Nephron (organoid): ENCODE measurements around the gene SYT13.

Source experiments
- H3K27ac Mint-ChIP-seq, 3 experiments: 2 replicates each; pipeline ENCODE4 v1.8.0; 2020; ENCODE audit warnings: mixed read lengths in 3 of 3, mild to moderate bottlenecking in 2 of 3, moderate library complexity in 1 of 3
- H3K27me3 Mint-ChIP-seq: 2 replicates; pipeline ENCODE4 v1.8.0; 2021; ENCODE audit warnings: low read depth, mild to moderate bottlenecking, moderate library complexity, mixed read lengths
- H3K36me3 Mint-ChIP-seq: 2 replicates; pipeline ENCODE4 v1.8.0; 2020; ENCODE audit warnings: low read depth, mixed read lengths
- H3K4me1 Mint-ChIP-seq: 2 replicates; pipeline ENCODE4 v1.8.0; 2020; ENCODE audit warnings: mixed read lengths
- H3K4me3 Mint-ChIP-seq, 3 experiments: 2 replicates each; pipeline ENCODE4 v1.8.0; 2020; ENCODE audit warnings: mild to moderate bottlenecking in 3 of 3, mixed read lengths in 3 of 3, moderate library complexity in 2 of 3
- H3K9me3 Mint-ChIP-seq: 2 replicates; pipeline ENCODE4 v1.8.0; 2020; ENCODE audit warnings: mixed read lengths
- CTCF ChIP-seq, 3 experiments: fragments of 200-600 bp; sonication (generic); IDR thresholded peaks; one replicate each; pipeline ENCODE4 v1.5.0; 2021; ENCODE audit warnings: antibody characterized with exemption in 3 of 3; ENCODE audit not compliant: unreplicated experiment in 3 of 3

Gene SYT13

GRCh38 chr11:45208135-45208534, 78.0 kb downstream of the SYT13 start:
- H3K27me3 Mint-ChIP-seq = no peaks in the 10 kb centered on the region
- H3K36me3 Mint-ChIP-seq = peaks cover 32% of the 10 kb centered on the region
- H3K27ac Mint-ChIP-seq = peak overlapping the region; percentile 51 to 99 (median 59)
- H3K4me3 Mint-ChIP-seq = no peak overlapping the region
- peaks cover 24% of the 10 kb centered on the region for H3K4me1 Mint-ChIP-seq
- no peak for TF ChIP-seq CTCF (IDR thresholded peaks at IDR 0.05; ENCODE audit: unreplicated experiment in 3 of 3)
- peaks cover 2% of the 10 kb centered on the region for H3K9me3 Mint-ChIP-seq

- TF ChIP-seq CTCF (IDR thresholded peaks at IDR 0.05; ENCODE audit: unreplicated experiment in 3 of 3) = no peak
- H3K27ac Mint-ChIP-seq = no peak overlapping the region
- H3K9me3 Mint-ChIP-seq = peaks cover 6% of the 10 kb centered on the region
- H3K36me3 Mint-ChIP-seq = peaks cover 34% of the 10 kb centered on the region
- no peaks in the 10 kb centered on the region for H3K27me3 Mint-ChIP-seq
- H3K4me1 Mint-ChIP-seq = peaks cover 18% of the 10 kb centered on the region
- H3K4me3 Mint-ChIP-seq = no peak overlapping the region
Observed at GRCh38 chr11:45205978-45206377, 80.2 kb downstream of the SYT13 start.

GRCh38 chr11:45204761-45205160, 81.4 kb downstream of the SYT13 start:
- H3K4me3 Mint-ChIP-seq = no peak overlapping the region
- H3K27me3 Mint-ChIP-seq = no peaks in the 10 kb centered on the region
- peaks cover 16% of the 10 kb centered on the region for H3K4me1 Mint-ChIP-seq
- peaks cover 6% of the 10 kb centered on the region for H3K9me3 Mint-ChIP-seq
- peaks cover 46% of the 10 kb centered on the region for H3K36me3 Mint-ChIP-seq
- TF ChIP-seq CTCF (IDR thresholded peaks at IDR 0.05; ENCODE audit: unreplicated experiment in 3 of 3) = peak in 1 of 3 experiments; percentile 24
- peak overlapping the region in 1 of 3 experiments; percentile 30 for H3K27ac Mint-ChIP-seq

GRCh38 chr11:45193695-45194094, 92.4 kb downstream of the SYT13 start:
- peaks cover 74% of the 10 kb centered on the region for H3K36me3 Mint-ChIP-seq
- peak overlapping the region; percentile 50 to 84 (median 81) for H3K27ac Mint-ChIP-seq
- peaks cover 16% of the 10 kb centered on the region for H3K4me1 Mint-ChIP-seq
- no peaks in the 10 kb centered on the region for H3K27me3 Mint-ChIP-seq
- peaks cover 12% of the 10 kb centered on the region for H3K9me3 Mint-ChIP-seq
- no peak overlapping the region for H3K4me3 Mint-ChIP-seq
- TF ChIP-seq CTCF (IDR thresholded peaks at IDR 0.05; ENCODE audit: unreplicated experiment in 3 of 3) = no peak
